Ishikawa (cell line): ENCODE results near the gene CA12.

Experiments
- CEBPB ChIP-seq: IDR thresholded peaks from 2 replicates; pipeline ENCODE4 v1.6.1; 2012
- CREB1 ChIP-seq: IDR thresholded peaks from 2 replicates; pipeline ENCODE4 v1.6.1; 2012; ENCODE audit warnings: low read depth
- EGR1 ChIP-seq: IDR thresholded peaks from 2 replicates; pipeline ENCODE4 v1.6.1; 2012
- EP300 ChIP-seq: IDR thresholded peaks from 2 replicates; pipeline ENCODE4 v1.6.1; 2012; ENCODE audit warnings: borderline replicate concordance
- FOXM1 ChIP-seq: IDR thresholded peaks from 2 replicates; pipeline ENCODE4 v1.6.1; 2012; ENCODE audit warnings: low read depth, borderline replicate concordance
- NFIC ChIP-seq: IDR thresholded peaks from 2 replicates; pipeline ENCODE4 v1.6.1; 2012
- RAD21 ChIP-seq: IDR thresholded peaks from 2 replicates; pipeline ENCODE4 v1.6.1; 2012; ENCODE audit warnings: low read depth
- TAF1 ChIP-seq: IDR thresholded peaks from 2 replicates; pipeline ENCODE4 v1.6.1; 2012; ENCODE audit warnings: low read depth, mild to moderate bottlenecking
- TCF12 ChIP-seq: IDR thresholded peaks from 2 replicates; pipeline ENCODE4 v1.6.1; 2012; ENCODE audit warnings: low read depth
- TEAD4 ChIP-seq: IDR thresholded peaks from 2 replicates; pipeline ENCODE4 v1.6.1; 2012
- YY1 ChIP-seq: IDR thresholded peaks from 2 replicates; pipeline ENCODE4 v1.6.1; 2012; ENCODE audit warnings: low read depth
- ZBTB7A ChIP-seq: IDR thresholded peaks from 2 replicates; pipeline ENCODE4 v1.6.1; 2012; ENCODE audit warnings: low read depth
- TF ChIP-seq, protein P1 (sequence below): IDR thresholded peaks from 2 replicates; pipeline ENCODE4 v1.6.1; 2012; ENCODE audit warnings: low read depth, mild to moderate bottlenecking
- TF ChIP-seq, protein P2 (sequence below): IDR thresholded peaks from 2 replicates; pipeline ENCODE4 v1.6.1; 2012
- TF ChIP-seq, protein P3 (sequence below): IDR thresholded peaks from 2 replicates; pipeline ENCODE4 v1.6.1; 2012

The CA12 gene

DNA sequence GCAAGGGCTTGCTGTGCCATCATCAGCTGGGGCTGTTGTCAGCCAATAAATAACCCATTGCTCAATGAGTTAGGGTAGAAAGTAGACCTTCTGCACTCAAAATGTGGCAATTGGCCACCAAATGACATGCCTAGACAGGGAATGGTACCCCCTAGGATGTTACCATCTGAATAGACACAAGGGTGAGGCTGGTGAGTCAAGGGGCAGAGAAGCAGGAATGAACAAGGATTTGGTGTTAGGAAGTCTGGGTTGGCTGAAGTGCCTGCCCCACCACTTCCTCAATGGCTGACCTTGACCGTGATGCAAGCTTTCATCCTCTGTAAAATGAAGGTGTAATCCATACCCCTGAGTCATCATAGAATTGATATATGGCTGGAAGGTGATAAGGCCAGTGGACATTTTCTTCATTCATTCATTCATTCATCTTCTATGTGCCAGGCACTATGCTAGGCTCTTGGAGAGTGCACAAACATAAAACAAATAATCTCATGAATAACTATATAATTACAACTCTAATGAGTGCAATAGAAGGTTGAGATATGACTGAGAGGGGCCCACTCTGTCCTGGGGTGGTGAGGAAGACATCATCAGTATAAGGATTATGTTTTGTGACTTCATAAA, 4.4 kb upstream of the CA12 start:
- TF ChIP-seq EGR1 (no peak), RAD21 (no peak), ZBTB7A (no peak), TCF12 (no peak), EP300 (no peak), CEBPB (no peak), NFIC (no peak), FOXM1 (no peak), YY1 (no peak), TEAD4 (no peak), CREB1 (no peak), TAF1 (no peak)
- TF ChIP-seq, protein P1, sequence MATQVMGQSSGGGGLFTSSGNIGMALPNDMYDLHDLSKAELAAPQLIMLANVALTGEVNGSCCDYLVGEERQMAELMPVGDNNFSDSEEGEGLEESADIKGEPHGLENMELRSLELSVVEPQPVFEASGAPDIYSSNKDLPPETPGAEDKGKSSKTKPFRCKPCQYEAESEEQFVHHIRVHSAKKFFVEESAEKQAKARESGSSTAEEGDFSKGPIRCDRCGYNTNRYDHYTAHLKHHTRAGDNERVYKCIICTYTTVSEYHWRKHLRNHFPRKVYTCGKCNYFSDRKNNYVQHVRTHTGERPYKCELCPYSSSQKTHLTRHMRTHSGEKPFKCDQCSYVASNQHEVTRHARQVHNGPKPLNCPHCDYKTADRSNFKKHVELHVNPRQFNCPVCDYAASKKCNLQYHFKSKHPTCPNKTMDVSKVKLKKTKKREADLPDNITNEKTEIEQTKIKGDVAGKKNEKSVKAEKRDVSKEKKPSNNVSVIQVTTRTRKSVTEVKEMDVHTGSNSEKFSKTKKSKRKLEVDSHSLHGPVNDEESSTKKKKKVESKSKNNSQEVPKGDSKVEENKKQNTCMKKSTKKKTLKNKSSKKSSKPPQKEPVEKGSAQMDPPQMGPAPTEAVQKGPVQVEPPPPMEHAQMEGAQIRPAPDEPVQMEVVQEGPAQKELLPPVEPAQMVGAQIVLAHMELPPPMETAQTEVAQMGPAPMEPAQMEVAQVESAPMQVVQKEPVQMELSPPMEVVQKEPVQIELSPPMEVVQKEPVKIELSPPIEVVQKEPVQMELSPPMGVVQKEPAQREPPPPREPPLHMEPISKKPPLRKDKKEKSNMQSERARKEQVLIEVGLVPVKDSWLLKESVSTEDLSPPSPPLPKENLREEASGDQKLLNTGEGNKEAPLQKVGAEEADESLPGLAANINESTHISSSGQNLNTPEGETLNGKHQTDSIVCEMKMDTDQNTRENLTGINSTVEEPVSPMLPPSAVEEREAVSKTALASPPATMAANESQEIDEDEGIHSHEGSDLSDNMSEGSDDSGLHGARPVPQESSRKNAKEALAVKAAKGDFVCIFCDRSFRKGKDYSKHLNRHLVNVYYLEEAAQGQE: no peak
- TF ChIP-seq, protein P2, sequence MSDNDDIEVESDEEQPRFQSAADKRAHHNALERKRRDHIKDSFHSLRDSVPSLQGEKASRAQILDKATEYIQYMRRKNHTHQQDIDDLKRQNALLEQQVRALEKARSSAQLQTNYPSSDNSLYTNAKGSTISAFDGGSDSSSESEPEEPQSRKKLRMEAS: no peak
- TF ChIP-seq, protein P3, sequence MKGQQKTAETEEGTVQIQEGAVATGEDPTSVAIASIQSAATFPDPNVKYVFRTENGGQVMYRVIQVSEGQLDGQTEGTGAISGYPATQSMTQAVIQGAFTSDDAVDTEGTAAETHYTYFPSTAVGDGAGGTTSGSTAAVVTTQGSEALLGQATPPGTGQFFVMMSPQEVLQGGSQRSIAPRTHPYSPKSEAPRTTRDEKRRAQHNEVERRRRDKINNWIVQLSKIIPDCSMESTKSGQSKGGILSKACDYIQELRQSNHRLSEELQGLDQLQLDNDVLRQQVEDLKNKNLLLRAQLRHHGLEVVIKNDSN: no peak

DNA sequence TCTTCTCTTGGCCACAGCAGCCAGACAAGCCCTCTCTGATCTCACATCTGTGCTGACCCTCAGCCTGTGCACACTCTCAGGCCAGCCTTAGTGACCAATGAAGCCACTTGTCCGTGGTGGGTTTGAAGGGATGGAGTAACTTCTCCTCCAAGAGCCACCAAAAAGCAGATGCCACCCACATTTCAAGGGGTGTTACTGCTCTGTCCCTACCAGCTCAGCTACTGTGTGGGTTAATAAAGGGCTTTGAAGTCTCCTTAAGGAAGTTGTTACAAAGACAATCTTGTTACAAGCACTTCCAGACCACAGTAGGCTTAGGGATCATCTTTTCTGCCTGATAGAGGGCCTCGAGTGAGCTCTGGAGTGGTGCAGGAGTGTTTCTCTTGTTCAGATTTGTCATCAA, 3.3 kb upstream of the CA12 start:
- no peak for TF ChIP-seq EP300

DNA sequence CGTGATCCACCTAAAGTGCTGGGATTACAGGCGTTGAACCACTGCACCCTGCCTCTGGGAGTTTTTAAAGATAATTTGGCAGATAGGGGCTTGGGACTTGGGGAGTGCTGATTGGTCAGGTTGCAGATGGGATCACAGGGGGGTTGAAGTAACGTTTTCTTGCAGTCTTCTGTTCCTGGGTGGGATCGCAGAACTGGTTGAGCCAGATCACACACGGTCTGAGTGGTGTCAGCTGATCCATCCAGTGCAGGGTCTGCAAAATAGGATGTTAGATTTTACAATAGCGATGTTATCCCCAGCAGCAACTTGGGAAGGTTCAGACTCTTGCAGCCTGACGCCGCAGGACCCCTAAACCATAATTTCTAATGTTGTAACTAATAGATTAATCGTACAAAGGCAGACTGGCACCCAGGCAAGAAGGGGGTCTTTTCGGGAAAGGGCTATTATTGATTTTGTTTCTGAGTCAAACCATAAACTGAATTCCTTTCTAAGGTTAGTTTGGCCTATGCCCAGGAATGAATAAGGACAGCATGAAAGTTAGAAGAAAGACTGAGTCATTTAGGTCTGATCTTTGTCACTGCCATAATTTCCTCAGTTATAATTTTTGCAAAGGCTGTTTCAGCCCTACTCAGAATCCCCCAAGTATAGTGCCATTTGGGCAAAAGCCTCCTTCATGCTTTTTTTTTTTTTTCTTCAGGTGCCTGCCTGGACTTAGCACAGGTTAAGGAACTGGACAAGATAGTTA, 1.5 kb upstream of the CA12 start:
- TF ChIP-seq TCF12 (no peak), CREB1 (no peak), FOXM1 (no peak), TAF1 (no peak), EGR1 (no peak)
- TF ChIP-seq, protein P2: no peak

DNA sequence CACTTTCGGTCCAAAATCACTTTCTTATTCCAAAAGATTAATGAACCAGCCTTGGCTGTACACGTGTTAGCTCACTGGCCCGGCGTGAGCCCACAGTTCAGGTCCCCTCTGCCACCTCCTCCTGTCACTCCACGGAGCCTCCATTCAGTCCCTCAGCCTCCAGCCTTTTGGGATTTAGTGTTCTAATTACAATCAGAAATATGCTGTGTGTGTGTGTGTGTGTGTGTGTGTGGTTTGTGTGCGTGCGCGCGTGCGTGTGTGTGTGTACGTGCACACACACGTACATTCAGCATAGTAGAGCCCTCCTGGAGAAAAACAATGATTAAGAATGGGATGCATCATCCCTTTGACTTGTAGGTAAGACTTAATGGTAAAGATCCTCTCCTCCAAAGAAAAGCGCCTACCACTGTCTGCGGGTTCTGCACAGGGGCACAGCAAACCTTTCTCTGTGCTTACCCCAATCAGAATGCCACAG, 801 bp downstream of the CA12 start:
- 0 out of 2 replicates have a peak, but pooled peaks have one; percentile 28 for TF ChIP-seq ZBTB7A
- TF ChIP-seq CREB1: no peak

DNA sequence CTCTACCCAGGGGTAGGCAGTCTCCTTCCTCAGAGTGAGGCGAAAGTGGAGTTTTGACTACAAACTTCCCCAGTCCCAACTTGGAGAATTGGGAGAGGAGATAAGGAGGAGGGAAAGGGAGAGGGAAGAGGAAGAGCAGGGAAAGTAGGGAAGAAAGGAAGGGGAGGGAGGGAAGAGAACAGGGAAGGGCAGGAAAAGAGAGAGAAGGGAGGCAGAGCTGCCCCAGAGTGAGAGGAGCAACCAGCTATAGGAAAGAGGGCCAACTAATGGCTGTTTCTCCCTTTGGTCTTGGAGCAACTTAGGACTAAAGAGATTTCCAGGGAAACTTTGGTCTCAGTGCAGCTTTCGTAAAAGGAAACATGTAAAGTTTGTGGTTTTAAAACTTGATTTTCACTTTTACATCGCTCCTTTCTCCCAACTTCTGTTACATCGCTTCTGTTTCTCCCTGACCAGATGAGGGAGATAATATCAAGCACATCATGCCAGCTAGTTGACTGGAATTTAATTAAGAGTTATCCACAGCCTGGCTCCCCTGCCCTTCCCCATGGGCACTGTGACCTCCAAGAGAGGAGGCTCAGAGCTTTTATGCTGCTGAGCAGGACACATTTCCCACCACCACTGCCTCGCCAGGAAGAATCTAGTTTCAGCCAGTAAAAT, 1.4 kb downstream of the CA12 start:
- TF ChIP-seq, protein P3: no peak
- no peak for TF ChIP-seq YY1
- no peak for TF ChIP-seq FOXM1
- no peak for TF ChIP-seq CEBPB

DNA sequence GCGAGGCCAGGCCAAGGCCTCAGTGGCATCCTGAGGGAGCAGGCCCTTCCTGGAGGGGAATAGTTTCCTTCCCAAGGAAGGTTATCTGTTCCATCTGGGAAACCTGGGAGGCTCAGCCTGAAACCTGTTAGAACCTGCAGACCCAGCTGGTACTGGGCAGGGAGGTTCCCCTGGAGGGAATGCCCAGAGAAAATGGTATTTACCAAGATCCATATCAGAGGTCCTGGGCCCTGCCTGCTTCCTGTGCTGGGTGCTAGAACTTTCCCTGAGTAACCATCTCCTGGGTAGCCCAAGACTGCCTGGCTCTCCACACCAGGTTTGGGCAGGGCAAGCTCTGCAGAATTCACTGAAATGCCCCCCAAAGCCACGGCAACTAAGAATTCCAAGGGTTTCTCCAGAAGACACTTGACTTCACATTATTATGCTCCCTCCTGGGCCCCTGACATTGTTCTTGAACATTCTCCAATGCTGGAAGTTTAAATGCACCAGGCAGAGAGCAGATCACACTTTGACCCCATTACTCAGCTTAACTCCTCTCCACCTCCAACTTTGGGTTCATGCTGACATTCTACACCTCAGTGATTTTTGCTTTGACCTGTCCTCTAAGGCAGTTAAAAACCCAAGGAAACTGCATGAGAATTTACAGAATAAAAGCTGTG, 2.0 kb downstream of the CA12 start:
- TF ChIP-seq TEAD4: no peak

DNA sequence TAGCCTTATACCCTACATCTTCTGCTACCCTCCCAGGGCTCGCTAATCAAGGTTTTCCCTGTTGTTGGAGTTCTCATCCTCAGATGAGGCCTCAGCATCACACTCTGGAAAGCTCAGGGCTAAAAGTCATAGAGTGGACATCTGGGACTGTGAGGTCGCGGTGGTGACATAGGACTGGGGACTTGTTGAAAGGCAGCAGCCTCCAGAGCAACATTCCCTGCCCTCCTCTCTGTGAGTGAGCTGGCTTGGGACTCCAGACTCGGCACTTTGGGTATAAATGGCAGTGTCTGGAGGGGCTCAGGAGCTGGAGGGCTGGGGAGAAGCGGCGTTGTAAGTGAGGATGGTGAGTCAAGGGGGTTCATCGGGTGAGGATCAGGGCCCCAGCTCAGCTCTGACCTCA, 2.7 kb downstream of the CA12 start:
- no peak for TF ChIP-seq CEBPB
- no peak for TF ChIP-seq FOXM1
- no peak for TF ChIP-seq ZBTB7A
- TF ChIP-seq TEAD4: no peak
- TF ChIP-seq TCF12: no peak
- TF ChIP-seq, protein P3: no peak
- no peak for TF ChIP-seq RAD21
- TF ChIP-seq CREB1: no peak
